HepG2 (cell line): ENCODE results near the gene MAPK14. TPM values are rescaled to one million over a fixed set of nuclear protein-coding genes. Genes with fewer than 3 reads are reported as not detected.

Source experiments
- ARID4A ChIP-seq: sonication (generic); formaldehyde crosslinking; IDR thresholded peaks from 2 replicates; pipeline ENCODE4 v1.5.0; 2020; ENCODE audit warnings: mild to moderate bottlenecking, missing genetic modification reagents, borderline replicate concordance
- RXRA ChIP-seq: sonication (generic); formaldehyde crosslinking; IDR thresholded peaks from 2 replicates; pipeline ENCODE4 v1.5.1; 2020; ENCODE audit warnings: missing genetic modification reagents
- SMC3 ChIP-seq: IDR thresholded peaks from 2 replicates; pipeline ENCODE4 v1.6.1; 2011; ENCODE audit warnings: low read length, improper control_type of control experiment
- ZNF264 ChIP-seq: sonication (generic); formaldehyde crosslinking; IDR thresholded peaks from 2 replicates; pipeline ENCODE4 v1.4.0; 2020; ENCODE audit warnings: missing genetic modification reagents
- ZNF292 ChIP-seq: sonication (generic); formaldehyde crosslinking; IDR thresholded peaks from 2 replicates; pipeline ENCODE4 v1.8.1; 2022; ENCODE audit warnings: mild to moderate bottlenecking, low read depth, missing genetic modification reagents, borderline replicate concordance
- ZNF644 ChIP-seq: IDR thresholded peaks from 2 replicates; pipeline ENCODE4 v1.6.1; 2016; ENCODE audit warnings: low read depth
- polyA plus RNA-seq, 8 experiments: library from polyadenylated mRNA; depleted of rRNA in 3 of 8; stranded (reverse) in 7 of 8; unstranded in 1 of 8; fragments of >200 nt; fragmentation: Illumina TruSeq in 4 of 8; extraction: Trizol in 4 of 8; gene quantifications; 2 replicates each; pipeline versions ENCODE4 v1.2.1 to v1.2.3, GENCODE V29; 2011 to 2016; ENCODE audit warnings: low read depth in 4 of 8, missing spikeins in 1 of 8, mixed read lengths in 1 of 8; ENCODE audit not compliant: insufficient read depth in 1 of 8
- total RNA-seq, 5 experiments: library from RNA; depleted of rRNA; stranded (reverse); fragments of >200 nt; fragmentation: Illumina TruSeq; extraction: Trizol; gene quantifications; 2 replicates each; pipeline ENCODE4 v1.2.3, GENCODE V29; 2016; ENCODE audit warnings: low read depth in 1 of 5
- TF ChIP-seq, protein P1 (sequence below): sonication (generic); formaldehyde crosslinking; IDR thresholded peaks from 2 replicates; pipeline ENCODE4 v1.5.1; 2020; ENCODE audit warnings: mild to moderate bottlenecking, missing genetic modification reagents, borderline replicate concordance
- TF ChIP-seq, protein P2 (sequence below): sonication (generic); formaldehyde crosslinking; IDR thresholded peaks from 2 replicates; pipeline ENCODE4 v1.5.0; 2020; ENCODE audit warnings: mild to moderate bottlenecking, missing genetic modification reagents

The MAPK14 gene
- total and polyA plus RNA-seq, 2 of the 13 experiments (the other 11 are each of a cell fraction or from before 2014, with no cell fraction given), result 66.3 to 67.3 TPM

DNA sequence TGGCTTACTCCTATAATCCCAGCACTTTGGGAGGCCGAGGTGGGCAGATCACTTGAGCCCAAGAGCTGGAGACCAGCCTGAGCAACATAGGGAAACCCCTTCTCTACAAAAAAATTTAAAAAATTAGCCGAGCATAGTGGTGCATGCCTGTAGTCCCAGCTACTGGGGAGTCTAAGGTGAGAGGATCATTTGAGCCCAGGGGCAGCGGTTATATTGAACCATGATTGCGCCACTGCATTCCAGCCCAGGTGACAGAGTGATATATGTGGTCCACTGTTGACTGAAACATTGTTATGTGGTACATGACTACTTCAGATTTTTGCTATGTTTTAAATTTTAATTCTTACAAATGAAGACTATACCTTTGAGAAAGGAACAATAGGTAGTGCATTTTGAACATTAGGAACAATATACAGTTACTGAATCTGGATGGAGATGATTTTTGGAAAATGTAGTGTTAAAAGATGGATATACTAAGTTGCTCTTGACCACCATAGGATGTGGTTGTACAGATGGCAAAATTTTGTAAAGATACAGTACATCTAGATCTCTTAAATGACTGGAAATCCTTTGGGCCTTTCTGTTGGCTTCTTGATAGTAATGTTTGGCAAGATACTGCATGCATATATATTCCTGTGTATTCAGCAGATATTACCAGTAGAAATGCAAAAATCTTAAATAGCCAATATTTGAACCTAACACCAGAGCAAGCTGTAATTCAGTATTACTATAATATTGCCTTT, 35.9 kb downstream of the MAPK14 start (continued):
- TF ChIP-seq ARID4A (CRISPR knock-in tag) (peak; percentile 51; the same call in 1 of the 2 replicates), ZNF264 (0 out of 2 replicates have a peak, but pooled peaks have one; percentile 29), SMC3 (peak; percentile 41; the same call in 1 of the 2 replicates), ZNF644 (peak; percentile 71), ZNF292 (CRISPR knock-in tag) (peak; percentile 55), RXRA (CRISPR knock-in tag) (peak; percentile 47; the same call in 1 of the 2 replicates)
- TF ChIP-seq, protein P1, sequence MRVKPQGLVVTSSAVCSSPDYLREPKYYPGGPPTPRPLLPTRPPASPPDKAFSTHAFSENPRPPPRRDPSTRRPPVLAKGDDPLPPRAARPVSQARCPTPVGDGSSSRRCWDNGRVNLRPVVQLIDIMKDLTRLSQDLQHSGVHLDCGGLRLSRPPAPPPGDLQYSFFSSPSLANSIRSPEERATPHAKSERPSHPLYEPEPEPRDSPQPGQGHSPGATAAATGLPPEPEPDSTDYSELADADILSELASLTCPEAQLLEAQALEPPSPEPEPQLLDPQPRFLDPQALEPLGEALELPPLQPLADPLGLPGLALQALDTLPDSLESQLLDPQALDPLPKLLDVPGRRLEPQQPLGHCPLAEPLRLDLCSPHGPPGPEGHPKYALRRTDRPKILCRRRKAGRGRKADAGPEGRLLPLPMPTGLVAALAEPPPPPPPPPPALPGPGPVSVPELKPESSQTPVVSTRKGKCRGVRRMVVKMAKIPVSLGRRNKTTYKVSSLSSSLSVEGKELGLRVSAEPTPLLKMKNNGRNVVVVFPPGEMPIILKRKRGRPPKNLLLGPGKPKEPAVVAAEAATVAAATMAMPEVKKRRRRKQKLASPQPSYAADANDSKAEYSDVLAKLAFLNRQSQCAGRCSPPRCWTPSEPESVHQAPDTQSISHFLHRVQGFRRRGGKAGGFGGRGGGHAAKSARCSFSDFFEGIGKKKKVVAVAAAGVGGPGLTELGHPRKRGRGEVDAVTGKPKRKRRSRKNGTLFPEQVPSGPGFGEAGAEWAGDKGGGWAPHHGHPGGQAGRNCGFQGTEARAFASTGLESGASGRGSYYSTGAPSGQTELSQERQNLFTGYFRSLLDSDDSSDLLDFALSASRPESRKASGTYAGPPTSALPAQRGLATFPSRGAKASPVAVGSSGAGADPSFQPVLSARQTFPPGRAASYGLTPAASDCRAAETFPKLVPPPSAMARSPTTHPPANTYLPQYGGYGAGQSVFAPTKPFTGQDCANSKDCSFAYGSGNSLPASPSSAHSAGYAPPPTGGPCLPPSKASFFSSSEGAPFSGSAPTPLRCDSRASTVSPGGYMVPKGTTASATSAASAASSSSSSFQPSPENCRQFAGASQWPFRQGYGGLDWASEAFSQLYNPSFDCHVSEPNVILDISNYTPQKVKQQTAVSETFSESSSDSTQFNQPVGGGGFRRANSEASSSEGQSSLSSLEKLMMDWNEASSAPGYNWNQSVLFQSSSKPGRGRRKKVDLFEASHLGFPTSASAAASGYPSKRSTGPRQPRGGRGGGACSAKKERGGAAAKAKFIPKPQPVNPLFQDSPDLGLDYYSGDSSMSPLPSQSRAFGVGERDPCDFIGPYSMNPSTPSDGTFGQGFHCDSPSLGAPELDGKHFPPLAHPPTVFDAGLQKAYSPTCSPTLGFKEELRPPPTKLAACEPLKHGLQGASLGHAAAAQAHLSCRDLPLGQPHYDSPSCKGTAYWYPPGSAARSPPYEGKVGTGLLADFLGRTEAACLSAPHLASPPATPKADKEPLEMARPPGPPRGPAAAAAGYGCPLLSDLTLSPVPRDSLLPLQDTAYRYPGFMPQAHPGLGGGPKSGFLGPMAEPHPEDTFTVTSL, result peak; percentile 87; the same call in 1 of the 2 replicates
- TF ChIP-seq, protein P2, sequence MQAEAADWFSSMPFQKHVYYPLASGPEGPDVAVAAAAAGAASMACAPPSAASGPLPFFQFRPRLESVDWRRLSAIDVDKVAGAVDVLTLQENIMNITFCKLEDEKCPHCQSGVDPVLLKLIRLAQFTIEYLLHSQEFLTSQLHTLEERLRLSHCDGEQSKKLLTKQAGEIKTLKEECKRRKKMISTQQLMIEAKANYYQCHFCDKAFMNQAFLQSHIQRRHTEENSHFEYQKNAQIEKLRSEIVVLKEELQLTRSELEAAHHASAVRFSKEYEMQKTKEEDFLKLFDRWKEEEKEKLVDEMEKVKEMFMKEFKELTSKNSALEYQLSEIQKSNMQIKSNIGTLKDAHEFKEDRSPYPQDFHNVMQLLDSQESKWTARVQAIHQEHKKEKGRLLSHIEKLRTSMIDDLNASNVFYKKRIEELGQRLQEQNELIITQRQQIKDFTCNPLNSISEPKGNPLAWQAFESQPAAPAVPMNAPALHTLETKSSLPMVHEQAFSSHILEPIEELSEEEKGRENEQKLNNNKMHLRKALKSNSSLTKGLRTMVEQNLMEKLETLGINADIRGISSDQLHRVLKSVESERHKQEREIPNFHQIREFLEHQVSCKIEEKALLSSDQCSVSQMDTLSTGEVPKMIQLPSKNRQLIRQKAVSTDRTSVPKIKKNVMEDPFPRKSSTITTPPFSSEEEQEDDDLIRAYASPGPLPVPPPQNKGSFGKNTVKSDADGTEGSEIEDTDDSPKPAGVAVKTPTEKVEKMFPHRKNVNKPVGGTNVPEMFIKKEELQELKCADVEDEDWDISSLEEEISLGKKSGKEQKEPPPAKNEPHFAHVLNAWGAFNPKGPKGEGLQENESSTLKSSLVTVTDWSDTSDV (CRISPR knock-in tag), result no peak
